Transverse colon (tissue), 4 donors: ENCODE data around the gene PLCE1. TPM values are rescaled to one million over a fixed set of nuclear protein-coding genes. Genes with fewer than 3 reads are reported as not detected.

ENCODE experiments used
- DNase-seq: peaks from one replicate; pipeline ENCODE4 v3.0.0-alpha.2; 2019
- H3K27ac ChIP-seq, 4 donors: fragments of 200-600 bp; sonication (generic); 2 replicates each; pipeline ENCODE4 v1.5.1; 2016 to 2018; ENCODE audit warnings: inconsistent platforms in 4 of 4
- H3K27me3 ChIP-seq: fragments of 200-600 bp; sonication (generic); 2 replicates; pipeline ENCODE4 v1.5.1; 2017; ENCODE audit warnings: inconsistent platforms
- H3K36me3 ChIP-seq, 4 donors: fragments of 200-600 bp; sonication (generic); 2 replicates each; pipeline ENCODE4 v1.5.1; 2017 to 2019; ENCODE audit warnings: inconsistent platforms in 4 of 4
- H3K4me1 ChIP-seq, 4 donors: fragments of 200-600 bp; sonication (generic); 2 replicates each; pipeline ENCODE4 v1.5.1; 2017 to 2020; ENCODE audit warnings: inconsistent platforms in 4 of 4
- H3K4me3 ChIP-seq, 4 donors: fragments of 200-600 bp; sonication (generic); 1 replicate in 1 of 4; 2 replicates in 3 of 4; pipeline versions ENCODE4 v1.5.1 to v1.6.1; 2017 to 2019; ENCODE audit warnings: inconsistent platforms in 4 of 4
- H3K9me3 ChIP-seq, 2 donors: fragments of 200-600 bp; sonication (generic); 2 replicates each; pipeline ENCODE4 v1.5.1; 2017 to 2019; ENCODE audit warnings: inconsistent platforms in 2 of 2
- CTCF ChIP-seq, 5 experiments: fragments of 200-600 bp in 3 of 5; fragments of 450-650 bp in 2 of 5; sonication (generic) in 3 of 5; IDR thresholded peaks; 1 replicate in 2 of 5; 2 replicates in 3 of 5; pipeline ENCODE4 v1.5.1; 2016 to 2017; ENCODE audit warnings: antibody characterized with exemption in 5 of 5, inconsistent platforms in 3 of 5, mild to moderate bottlenecking in 2 of 5, moderate library complexity in 1 of 5
- EP300 ChIP-seq: sonication (generic); formaldehyde crosslinking; IDR thresholded peaks from one replicate; pipeline ENCODE4 v1.6.1; 2017; ENCODE audit warnings: antibody characterized with exemption, low read depth
- POLR2A ChIP-seq: fragments of 450-650 bp; IDR thresholded peaks from one replicate; pipeline ENCODE4 v1.6.1; 2016; ENCODE audit warnings: antibody characterized with exemption, mild to moderate bottlenecking, moderate library complexity
- POLR2AphosphoS5 ChIP-seq, 3 donors: sonication (generic); formaldehyde crosslinking; IDR thresholded peaks; one replicate each; pipeline ENCODE4 v1.6.1; 2016; ENCODE audit warnings: antibody characterized with exemption in 3 of 3
- WGBS, 2 donors: methylation state at CpG; one replicate each; pipeline ENCODE4 v1.1.5; 2018; ENCODE audit warnings: low coverage in 1 of 2; 5-methylcytosine and 5-hydroxymethylcytosine counted together
- in situ Hi-C, 4 donors: fragments of 200-750 bp; cut with MboI; loops; one replicate each; pipeline versions ENCODE4 v1.15.0 to v1.15.1; 2017; ENCODE audit warnings: low sequenced_read_pairs in 3 of 4, low pct_ligation_motif_present in 1 of 4, low pct_unique_long_range_greater_than_20kb in 1 of 4
- intact Hi-C: fragments of 100-400 bp; cut with DNase I; formaldehyde crosslinking; loops from one replicate; pipeline ENCODE4 v1.15.1; 2023; ENCODE audit warnings: low total_unique reads
- total RNA-seq, 4 donors: library from RNA; depleted of rRNA; stranded (reverse); fragments of >200 nt; gene quantifications; one replicate each; pipeline ENCODE4 v1.1.0, GENCODE V29; 2016

PLCE1 gene
- total RNA-seq, 4 donors from 2014 or later, result 67.9 to 100 (median 90.8) TPM

GRCh38 chr10:93994438-93994801, 689 bp downstream of the PLCE1 start:
- WGBS, 2 donors, result 0 to 16% methylated on average over 2 to 12 of the region's 12 CpGs
- H3K27me3 ChIP-seq, result peaks cover 14% of the 10 kb centered on the region
- no peaks in the 10 kb centered on the region for H3K9me3 ChIP-seq
- DNase-seq, result no peak
- in situ Hi-C loops (no loop called here), intact Hi-C loops (no loop called here)
- peak overlapping the region; percentile 81 to 87 (median 84) for H3K27ac ChIP-seq
- H3K4me3 ChIP-seq, result peak overlapping the region; percentile 64 to 86 (median 70)
- peaks cover 5 to 49% (median 24%) of the 10 kb centered on the region in 4 donors for H3K4me1 ChIP-seq
- TF ChIP-seq CTCF (IDR thresholded peaks at IDR 0.05), result no peak
- no peak for TF ChIP-seq POLR2A
- TF ChIP-seq EP300, result no peak
- TF ChIP-seq POLR2AphosphoS5 (IDR thresholded peaks at IDR 0.05), result no peak
- no peaks in the 10 kb centered on the region for H3K36me3 ChIP-seq

- intact Hi-C loops, result no loop called here
- in situ Hi-C loops, result no loop called here
- Histone ChIP-seq H3K27ac (peak overlapping the region; percentile 81 to 87 (median 84)), H3K4me1 (peaks cover 10 to 56% (median 32%) of the 10 kb centered on the region in 4 donors), H3K4me3 (peak overlapping the region in 3 of 4 donors; percentile 64 to 86 (median 67)), H3K36me3 (no peaks in the 10 kb centered on the region), H3K9me3 (no peaks in the 10 kb centered on the region), H3K27me3 (peaks cover 14% of the 10 kb centered on the region)
- TF ChIP-seq CTCF (IDR thresholded peaks at IDR 0.05), result no peak
- no peak for TF ChIP-seq POLR2AphosphoS5 (IDR thresholded peaks at IDR 0.05)
- TF ChIP-seq EP300, result no peak
- no peak for TF ChIP-seq POLR2A
- 63 to 67% methylated on average over 1 of the region's 1 CpG for WGBS, 2 donors
- no peak for DNase-seq
Measured at GRCh38 chr10:93995182-93995581, 1.5 kb downstream of the PLCE1 start.

- peak overlapping the region in 3 of 4 donors; percentile 64 to 86 (median 67) for H3K4me3 ChIP-seq
- WGBS, 2 donors, result 49 to 62% methylated on average over 4 to 10 of the region's 10 CpGs
- H3K27ac ChIP-seq, result peak overlapping the region; percentile 81 to 87 (median 84)
- intact Hi-C loops, result no loop called here
- H3K27me3 ChIP-seq, result peaks cover 14% of the 10 kb centered on the region
- TF ChIP-seq POLR2A, result peak; percentile 44
- TF ChIP-seq POLR2AphosphoS5 (IDR thresholded peaks at IDR 0.05), result peak in 2 of 3 donors; percentile 86 to 88
- no peak for TF ChIP-seq EP300
- H3K9me3 ChIP-seq, result no peaks in the 10 kb centered on the region
- peaks cover 14 to 62% (median 37%) of the 10 kb centered on the region in 4 donors for H3K4me1 ChIP-seq
- DNase-seq, result no peak
- no peaks in the 10 kb centered on the region for H3K36me3 ChIP-seq
- in situ Hi-C loops, result no loop called here
Measured at GRCh38 chr10:93995598-93996271, 2.0 kb downstream of the PLCE1 start.

- 78 to 90% methylated on average over 3 of the region's 3 CpGs for WGBS, 2 donors
- H3K36me3 ChIP-seq, result no peaks in the 10 kb centered on the region
- H3K9me3 ChIP-seq, result no peaks in the 10 kb centered on the region
- no peak for DNase-seq
- H3K4me1 ChIP-seq, result peaks cover 14 to 64% (median 40%) of the 10 kb centered on the region in 4 donors
- intact Hi-C loops, result no loop called here
- peaks cover 14% of the 10 kb centered on the region for H3K27me3 ChIP-seq
- peak overlapping the region in 3 of 4 donors; percentile 81 to 87 (median 83) for H3K27ac ChIP-seq
- in situ Hi-C loops, result no loop called here
- TF ChIP-seq POLR2A, result no peak
- TF ChIP-seq POLR2AphosphoS5 (IDR thresholded peaks at IDR 0.05), result no peak
- TF ChIP-seq EP300, result no peak
- TF ChIP-seq CTCF (IDR thresholded peaks at IDR 0.05), result no peak
- peak overlapping the region in 1 of 4 donors; percentile 67 for H3K4me3 ChIP-seq
Measured at GRCh38 chr10:93996551-93996950, 2.8 kb downstream of the PLCE1 start.
